B cell (primary cell): ENCODE measurements around the gene TMEM52.

Experiments
- CTCF ChIP-seq: fragments of 200-600 bp; IDR thresholded peaks from one replicate; pipeline ENCODE4 v1.8.0; 2022; ENCODE audit warnings: antibody characterized with exemption, mild to moderate bottlenecking
- EZH2 ChIP-seq: IDR thresholded peaks from 2 replicates; pipeline ENCODE4 v1.6.1; 2012; ENCODE audit warnings: borderline replicate concordance, low read depth, mild to moderate bottlenecking, moderate library complexity, low read length; ENCODE audit not compliant: insufficient read depth, poor library complexity, severe bottlenecking

GRCh38 chr1:1929639-1930545, 10.8 kb upstream of the TMEM52 start:
- TF ChIP-seq CTCF, result no peak
- TF ChIP-seq EZH2, result no peak
